ENCODE results near the gene PRF1. TPM values are rescaled to one million over a fixed set of nuclear protein-coding genes. Genes with fewer than 3 reads are reported as not detected.
"Not testable (repeated sequence)": the region's sequence is repeated elsewhere in the genome, so short reads cannot be mapped to it uniquely, and the experiment has no call there.

PRF1 gene
- total and polyA plus RNA-seq, 4 donors: 1.3 to 6.1 (median 4.7) TPM

DNA sequence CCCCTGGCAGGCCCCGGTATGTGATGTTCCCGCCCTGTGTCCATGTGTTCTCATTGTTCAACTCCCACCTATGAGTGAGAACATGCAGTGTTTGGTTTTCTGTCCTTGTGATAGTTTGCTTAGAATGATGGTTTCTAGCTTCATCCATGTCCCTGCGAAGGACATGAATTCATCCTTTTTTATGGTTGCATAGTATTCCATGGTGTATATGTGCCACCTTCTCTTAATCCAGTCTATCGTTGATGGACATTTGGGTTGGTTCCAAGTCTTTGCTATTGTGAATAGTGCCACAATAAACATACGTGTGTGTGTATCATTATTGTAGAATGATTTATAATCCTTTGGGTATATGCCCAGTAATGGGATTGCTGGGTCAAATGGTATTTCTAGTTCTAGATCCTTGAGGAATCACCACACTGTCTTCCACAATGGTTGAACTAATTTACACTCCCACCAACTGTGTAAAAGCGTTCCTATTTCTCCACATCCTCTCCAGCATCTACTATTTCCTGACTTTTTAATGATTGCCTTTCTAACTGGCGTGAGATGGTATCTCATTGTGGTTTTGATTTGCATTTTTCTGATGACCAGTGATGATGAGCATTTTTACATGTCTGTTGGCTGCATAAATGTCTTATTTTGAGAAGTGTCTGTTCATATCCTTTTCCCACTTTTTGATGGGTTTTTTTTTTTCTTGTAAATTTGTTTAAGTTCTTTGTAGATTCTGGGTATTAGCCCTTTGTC lies 37.3 kb upstream of the PRF1 start:
- ATAC-seq (ENCODE audit: low FRiP score); H3K27me3 ChIP-seq (ENCODE audit: control insufficient read depth in 1 of 2, insufficient read depth in 2 of 2, low read length in 1 of 2); H3K4me3 ChIP-seq (ENCODE audit: low read length in 2 of 2); H3K9me3 ChIP-seq (ENCODE audit: control insufficient read depth, low read length); H3K27ac ChIP-seq (ENCODE audit: low read depth in 1 of 2, low read length in 2 of 2); H3K36me3 ChIP-seq (ENCODE audit: control insufficient read depth in 1 of 2, insufficient read depth in 2 of 2, low read length in 1 of 2); intact Hi-C loops (cut with DNase I); H3K4me1 ChIP-seq (ENCODE audit: control insufficient read depth in 1 of 2, insufficient read depth in 2 of 2, low read length in 2 of 2); DNase-seq: not testable (repeated sequence)
- 81 to 82% methylated on average over 7 of the region's 7 CpGs for WGBS, 2 donors

DNA sequence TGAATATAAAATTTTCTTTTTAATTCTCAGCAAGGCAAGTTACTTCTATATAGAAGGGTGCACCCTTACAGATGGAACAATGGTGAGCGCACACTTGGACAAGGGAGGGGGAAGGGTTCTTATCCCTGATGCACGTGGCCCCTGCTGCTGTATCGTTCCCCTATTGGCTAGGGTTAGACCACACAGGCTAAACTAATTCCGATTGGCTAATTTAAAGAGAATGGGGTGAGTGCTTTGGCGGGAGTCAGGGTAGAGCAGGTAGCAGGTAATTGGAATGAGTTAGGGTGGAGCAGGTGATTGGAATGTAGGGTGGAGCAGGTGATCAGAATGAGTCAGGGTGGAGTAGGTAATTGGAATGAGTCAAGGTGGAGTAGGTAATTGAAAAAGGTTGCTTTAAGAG lies 32.0 kb upstream of the PRF1 start:
- H3K27ac ChIP-seq (ENCODE audit: low read depth in 1 of 2, low read length in 2 of 2); intact Hi-C loops (cut with DNase I); H3K9me3 ChIP-seq (ENCODE audit: control insufficient read depth, low read length); H3K4me3 ChIP-seq (ENCODE audit: low read length in 2 of 2); ATAC-seq (ENCODE audit: low FRiP score); DNase-seq; H3K36me3 ChIP-seq (ENCODE audit: control insufficient read depth in 1 of 2, insufficient read depth in 2 of 2, low read length in 1 of 2); H3K4me1 ChIP-seq (ENCODE audit: control insufficient read depth in 1 of 2, insufficient read depth in 2 of 2, low read length in 2 of 2); H3K27me3 ChIP-seq (ENCODE audit: control insufficient read depth in 1 of 2, insufficient read depth in 2 of 2, low read length in 1 of 2): not testable (repeated sequence)
- 93 to 97% methylated on average over 5 of the region's 5 CpGs for WGBS, 2 donors

DNA sequence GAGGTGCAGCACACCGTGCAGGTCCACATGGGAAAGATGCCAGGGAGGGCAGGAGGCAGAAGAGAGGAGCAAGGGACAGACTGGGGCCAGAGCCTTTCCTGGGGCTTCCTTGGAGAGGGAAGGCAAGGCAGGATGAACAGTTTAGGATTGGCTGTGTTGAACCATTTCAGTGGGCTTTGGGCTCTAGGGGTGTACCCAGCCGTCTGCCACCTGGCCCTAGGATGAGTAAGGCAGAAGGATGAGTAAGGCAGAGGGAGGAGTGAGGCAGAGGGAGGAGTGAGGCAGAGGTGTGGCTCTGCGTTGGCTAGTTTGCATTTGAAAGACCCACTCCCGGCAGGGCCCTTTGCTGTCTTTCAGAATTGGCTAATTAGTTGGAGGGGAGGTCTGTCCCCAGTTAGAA lies 31.5 kb upstream of the PRF1 start:
- Histone ChIP-seq H3K27ac (ENCODE audit: low read depth in 1 of 2, low read length in 2 of 2) (no peak overlapping the region), H3K36me3 (ENCODE audit: control insufficient read depth in 1 of 2, insufficient read depth in 2 of 2, low read length in 1 of 2) (no peaks in the 10 kb centered on the region), H3K4me3 (ENCODE audit: low read length in 2 of 2) (no peak overlapping the region), H3K27me3 (ENCODE audit: control insufficient read depth in 1 of 2, insufficient read depth in 2 of 2, low read length in 1 of 2) (no peaks in the 10 kb centered on the region), H3K4me1 (ENCODE audit: control insufficient read depth in 1 of 2, insufficient read depth in 2 of 2, low read length in 2 of 2) (no peaks in the 10 kb centered on the region), H3K9me3 (ENCODE audit: control insufficient read depth, low read length) (peaks cover 5% of the 10 kb centered on the region)
- WGBS, 2 donors: 60 to 69% methylated on average over 4 of the region's 4 CpGs
- ATAC-seq (ENCODE audit: low FRiP score) (no peak), DNase-seq (no peak)
- intact Hi-C loops (cut with DNase I): no loop called here

DNA sequence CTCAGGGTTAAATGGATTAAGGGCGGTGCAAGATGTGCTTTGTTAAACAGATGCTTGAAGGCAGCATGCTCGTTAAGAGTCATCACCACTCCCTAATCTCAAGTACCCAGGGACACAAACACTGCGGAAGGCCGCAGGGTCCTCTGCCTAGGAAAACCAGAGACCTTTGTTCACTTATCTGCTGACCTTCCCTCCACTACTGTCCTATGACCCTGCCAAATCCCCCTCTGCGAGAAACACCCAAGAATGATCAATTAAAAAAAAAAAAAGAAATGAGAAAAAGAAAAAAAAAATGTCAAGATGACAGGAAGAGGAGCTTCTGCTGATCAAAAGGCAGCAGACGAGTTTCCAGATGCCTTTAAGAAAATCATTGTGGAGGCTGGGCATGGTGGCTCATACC lies 29.2 kb upstream of the PRF1 start:
- H3K27ac ChIP-seq (ENCODE audit: low read depth in 1 of 2, low read length in 2 of 2); H3K4me3 ChIP-seq (ENCODE audit: low read length in 2 of 2); H3K27me3 ChIP-seq (ENCODE audit: control insufficient read depth in 1 of 2, insufficient read depth in 2 of 2, low read length in 1 of 2); intact Hi-C loops (cut with DNase I); H3K36me3 ChIP-seq (ENCODE audit: control insufficient read depth in 1 of 2, insufficient read depth in 2 of 2, low read length in 1 of 2); H3K4me1 ChIP-seq (ENCODE audit: control insufficient read depth in 1 of 2, insufficient read depth in 2 of 2, low read length in 2 of 2); H3K9me3 ChIP-seq (ENCODE audit: control insufficient read depth, low read length); DNase-seq; ATAC-seq (ENCODE audit: low FRiP score): not testable (repeated sequence)
- WGBS, 2 donors: 83 to 87% methylated on average over 2 of the region's 6 CpGs

DNA sequence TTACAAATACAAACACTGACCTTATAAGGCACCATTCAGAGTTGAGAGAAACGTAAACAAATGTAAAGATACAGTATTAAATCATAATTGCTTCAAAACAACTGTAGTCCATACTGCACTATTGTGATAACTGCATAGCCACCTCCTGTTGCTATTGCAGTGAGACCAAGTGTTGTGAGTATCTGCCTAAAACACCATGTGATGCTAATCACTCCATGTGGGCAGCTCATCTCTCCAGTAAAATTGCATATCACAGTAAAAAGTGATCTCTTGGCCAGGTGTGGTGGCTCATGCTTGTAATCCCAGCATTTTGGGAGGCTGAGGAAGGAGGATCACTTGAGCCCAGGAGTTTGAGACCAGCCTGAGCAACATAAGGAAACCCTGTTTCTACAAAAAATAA lies 26.8 kb upstream of the PRF1 start:
- no peaks in the 10 kb centered on the region for H3K36me3 ChIP-seq (ENCODE audit: control insufficient read depth in 1 of 2, insufficient read depth in 2 of 2, low read length in 1 of 2)
- DNase-seq (no peak), ATAC-seq (ENCODE audit: low FRiP score) (no peak)
- no peaks in the 10 kb centered on the region for H3K27me3 ChIP-seq (ENCODE audit: control insufficient read depth in 1 of 2, insufficient read depth in 2 of 2, low read length in 1 of 2)
- H3K9me3 ChIP-seq (ENCODE audit: control insufficient read depth, low read length): peaks cover 5% of the 10 kb centered on the region
- no peaks in the 10 kb centered on the region for H3K4me1 ChIP-seq (ENCODE audit: control insufficient read depth in 1 of 2, insufficient read depth in 2 of 2, low read length in 2 of 2)
- no peak overlapping the region for H3K27ac ChIP-seq (ENCODE audit: low read depth in 1 of 2, low read length in 2 of 2)
- intact Hi-C loops (cut with DNase I): no loop called here
- 80 to 87% methylated on average over 1 of the region's 1 CpG for WGBS, 2 donors
- H3K4me3 ChIP-seq (ENCODE audit: low read length in 2 of 2): no peak overlapping the region

DNA sequence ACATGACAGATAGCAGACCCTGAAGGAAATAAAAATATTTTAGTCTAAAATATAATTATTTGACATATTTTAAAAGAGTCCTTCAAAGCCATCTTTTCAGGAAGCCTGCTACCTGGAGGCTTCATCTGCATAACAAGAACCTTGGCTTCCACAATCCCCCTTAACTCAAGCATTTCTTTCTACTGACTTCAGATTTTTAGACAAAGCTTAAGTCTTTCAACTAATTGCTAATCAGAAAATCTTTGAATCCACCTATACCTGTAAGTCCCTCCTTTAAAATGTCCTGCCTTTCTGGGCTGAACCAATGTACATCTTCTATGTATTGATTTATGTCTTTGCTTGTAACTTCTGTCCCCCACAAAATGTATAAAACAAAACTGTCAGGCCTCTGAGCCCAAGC lies 23.5 kb upstream of the PRF1 start:
- no peaks in the 10 kb centered on the region for H3K27me3 ChIP-seq (ENCODE audit: control insufficient read depth in 1 of 2, insufficient read depth in 2 of 2, low read length in 1 of 2)
- H3K9me3 ChIP-seq (ENCODE audit: control insufficient read depth, low read length): peaks cover 5% of the 10 kb centered on the region
- no peaks in the 10 kb centered on the region for H3K4me1 ChIP-seq (ENCODE audit: control insufficient read depth in 1 of 2, insufficient read depth in 2 of 2, low read length in 2 of 2)
- intact Hi-C loops (cut with DNase I): no loop called here
- ATAC-seq (ENCODE audit: low FRiP score) (no peak), DNase-seq (no peak)
- no peak overlapping the region for H3K27ac ChIP-seq (ENCODE audit: low read depth in 1 of 2, low read length in 2 of 2)
- H3K36me3 ChIP-seq (ENCODE audit: control insufficient read depth in 1 of 2, insufficient read depth in 2 of 2, low read length in 1 of 2): no peaks in the 10 kb centered on the region
- no peak overlapping the region for H3K4me3 ChIP-seq (ENCODE audit: low read length in 2 of 2)

DNA sequence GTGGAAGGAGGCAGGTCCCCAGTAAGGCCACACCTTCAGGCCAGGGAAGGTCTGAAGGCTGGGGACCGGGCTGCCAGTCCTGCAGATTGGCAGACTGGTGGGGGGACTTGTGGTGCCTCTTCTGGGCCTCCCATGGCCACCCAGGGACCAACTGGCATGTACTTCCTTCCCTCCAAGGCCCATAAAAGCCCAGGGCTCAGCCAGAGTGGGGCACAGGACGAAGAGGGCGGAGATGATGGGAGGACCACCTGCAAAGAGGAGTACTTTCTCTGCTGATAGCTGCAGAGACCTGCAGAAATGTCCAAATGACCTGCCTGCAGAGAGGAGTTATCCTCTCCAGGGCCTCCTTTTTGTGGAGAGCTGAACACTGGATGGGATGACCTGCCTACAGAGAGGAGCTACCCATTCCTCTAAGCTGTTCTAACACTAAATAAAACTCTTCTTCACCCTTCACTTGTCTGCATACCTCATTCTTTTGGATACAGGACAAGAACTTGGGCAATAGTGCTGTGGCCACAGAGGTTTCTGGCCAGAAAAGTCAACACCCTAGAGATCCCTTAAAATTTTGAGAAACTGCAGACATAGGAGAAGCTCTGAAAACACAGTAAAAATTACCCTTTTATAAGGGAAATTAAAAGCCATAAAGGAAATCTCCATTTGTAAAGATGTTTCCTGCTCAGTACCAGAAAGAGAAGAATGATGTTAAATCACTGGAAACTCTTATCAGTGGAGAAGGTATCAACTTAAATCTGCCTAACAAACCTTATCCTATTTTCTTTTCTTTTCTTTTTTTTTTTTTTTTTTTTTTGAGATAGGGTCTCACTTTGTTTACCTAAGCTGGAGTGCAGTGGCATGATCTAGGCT lies 20.7 kb upstream of the PRF1 start:
- WGBS, 2 donors: 98 to 100% methylated on average over 3 of the region's 3 CpGs
- H3K4me3 ChIP-seq (ENCODE audit: low read length in 2 of 2): no peak overlapping the region
- no peaks in the 10 kb centered on the region for H3K36me3 ChIP-seq (ENCODE audit: control insufficient read depth in 1 of 2, insufficient read depth in 2 of 2, low read length in 1 of 2)
- ATAC-seq (ENCODE audit: low FRiP score) (no peak), DNase-seq (no peak)
- peaks cover 3% of the 10 kb centered on the region for H3K9me3 ChIP-seq (ENCODE audit: control insufficient read depth, low read length)
- intact Hi-C loops (cut with DNase I): no loop called here
- H3K27ac ChIP-seq (ENCODE audit: low read depth in 1 of 2, low read length in 2 of 2): no peak overlapping the region
- H3K4me1 ChIP-seq (ENCODE audit: control insufficient read depth in 1 of 2, insufficient read depth in 2 of 2, low read length in 2 of 2): no peaks in the 10 kb centered on the region
- no peaks in the 10 kb centered on the region for H3K27me3 ChIP-seq (ENCODE audit: control insufficient read depth in 1 of 2, insufficient read depth in 2 of 2, low read length in 1 of 2)

DNA sequence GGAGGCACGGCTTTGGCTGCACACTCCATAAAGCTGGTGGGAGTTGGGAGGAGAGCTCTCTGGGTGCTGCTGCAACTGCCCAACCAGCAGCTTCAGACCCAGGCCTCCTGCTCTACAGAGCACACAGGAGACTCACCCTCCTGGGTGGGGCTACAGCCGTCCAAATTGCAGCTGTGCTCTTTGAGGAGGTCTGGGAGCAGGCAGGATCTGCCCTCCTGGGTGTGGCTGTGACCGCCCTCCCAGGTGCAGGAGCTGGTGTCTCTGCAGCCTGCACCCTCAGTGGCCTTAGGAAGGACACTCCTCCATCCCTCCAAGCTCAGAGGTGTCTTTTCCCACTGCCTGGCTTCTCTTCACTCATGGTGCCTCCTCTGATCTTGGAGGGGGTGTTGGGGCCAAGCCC lies 20.0 kb upstream of the PRF1 start:
- no peak overlapping the region for H3K27ac ChIP-seq (ENCODE audit: low read depth in 1 of 2, low read length in 2 of 2)
- 77 to 84% methylated on average over 3 of the region's 3 CpGs for WGBS, 2 donors
- H3K27me3 ChIP-seq (ENCODE audit: control insufficient read depth in 1 of 2, insufficient read depth in 2 of 2, low read length in 1 of 2): no peaks in the 10 kb centered on the region
- no peaks in the 10 kb centered on the region for H3K36me3 ChIP-seq (ENCODE audit: control insufficient read depth in 1 of 2, insufficient read depth in 2 of 2, low read length in 1 of 2)
- no peak overlapping the region for H3K4me3 ChIP-seq (ENCODE audit: low read length in 2 of 2)
- intact Hi-C loops (cut with DNase I): no loop called here
- H3K4me1 ChIP-seq (ENCODE audit: control insufficient read depth in 1 of 2, insufficient read depth in 2 of 2, low read length in 2 of 2): no peaks in the 10 kb centered on the region
- H3K9me3 ChIP-seq (ENCODE audit: control insufficient read depth, low read length): peaks cover 3% of the 10 kb centered on the region
- ATAC-seq (ENCODE audit: low FRiP score) (no peak), DNase-seq (no peak)
